H9 (cell line): Measurements from ENCODE around the gene MARS2. TPM values are rescaled to one million over a fixed set of nuclear protein-coding genes. Genes with fewer than 3 reads are reported as not detected.

ENCODE experiments used
- DNase-seq: peaks from one replicate; pipeline ENCODE4 v3.0.0-alpha.2; 2017
- H2AFZ ChIP-seq: one replicate; pipeline ENCODE4 v1.6.1; 2013; ENCODE audit warnings: mild to moderate bottlenecking, low read length, control low read depth, moderate library complexity
- H2AK5ac ChIP-seq: 2 replicates; pipeline ENCODE4 v1.6.1; 2013; ENCODE audit warnings: low read length, control low read depth, mixed read lengths; ENCODE audit not compliant: insufficient read length
- H2BK120ac ChIP-seq: one replicate; pipeline ENCODE4 v1.6.1; 2013; ENCODE audit warnings: low read depth, mild to moderate bottlenecking, low read length, control low read depth, inconsistent platforms; ENCODE audit not compliant: poor library complexity, severe bottlenecking
- H2BK12ac ChIP-seq: 2 replicates; pipeline ENCODE4 v1.6.1; 2013; ENCODE audit warnings: low read length, control low read depth, mixed read lengths, low read depth; ENCODE audit not compliant: insufficient read length
- H2BK15ac ChIP-seq: 2 replicates; pipeline ENCODE4 v1.6.1; 2013; ENCODE audit warnings: low read depth, low read length, control low read depth
- H2BK20ac ChIP-seq: one replicate; pipeline ENCODE4 v1.6.1; 2013; ENCODE audit warnings: low read depth, mild to moderate bottlenecking, low read length, control low read depth, inconsistent platforms; ENCODE audit not compliant: poor library complexity, severe bottlenecking
- H2BK5ac ChIP-seq: 2 replicates; pipeline ENCODE4 v1.6.1; 2013; ENCODE audit warnings: low read length, control low read depth, mixed read lengths; ENCODE audit not compliant: insufficient read length
- H3K14ac ChIP-seq: 2 replicates; pipeline ENCODE4 v1.6.1; 2013; ENCODE audit warnings: low read length, control low read depth; ENCODE audit not compliant: insufficient read depth
- H3K18ac ChIP-seq: 2 replicates; pipeline ENCODE4 v1.6.1; 2013; ENCODE audit warnings: low read depth, mild to moderate bottlenecking, mixed read lengths, low read length, control low read depth; ENCODE audit not compliant: insufficient read length
- H3K23ac ChIP-seq: 2 replicates; pipeline ENCODE4 v1.6.1; 2013; ENCODE audit warnings: low read length, control low read depth, mixed read lengths, low read depth; ENCODE audit not compliant: insufficient read length
- H3K23me2 ChIP-seq: 2 replicates; pipeline ENCODE4 v1.6.1; 2013; ENCODE audit warnings: low read depth, mild to moderate bottlenecking, mixed read lengths, low read length, control low read depth; ENCODE audit not compliant: insufficient read length, poor library complexity, severe bottlenecking
- H3K27ac ChIP-seq: 2 replicates; pipeline ENCODE4 v1.5.1; 2013; ENCODE audit warnings: low read length, control low read depth, mixed read lengths, low read depth; ENCODE audit not compliant: insufficient read length
- H3K27me3 ChIP-seq: 2 replicates; pipeline ENCODE4 v1.6.1; 2013; ENCODE audit warnings: low read length, control low read depth, inconsistent platforms; ENCODE audit not compliant: insufficient read depth
- H3K4ac ChIP-seq: 2 replicates; pipeline ENCODE4 v1.6.1; 2013; ENCODE audit warnings: low read depth, mild to moderate bottlenecking, control low read depth, inconsistent platforms, low read length, moderate library complexity
- H3K4me1 ChIP-seq: 2 replicates; pipeline ENCODE4 v1.6.1; 2013; ENCODE audit warnings: low read length, control low read depth, inconsistent platforms; ENCODE audit not compliant: insufficient read depth
- H3K4me2 ChIP-seq: 2 replicates; pipeline ENCODE4 v1.6.1; 2013; ENCODE audit warnings: low read length, control low read depth, mixed read lengths; ENCODE audit not compliant: insufficient read length, insufficient read depth
- H3K56ac ChIP-seq: 2 replicates; pipeline ENCODE4 v1.6.1; 2013; ENCODE audit warnings: low read depth, mild to moderate bottlenecking, mixed read lengths, low read length, control low read depth; ENCODE audit not compliant: insufficient read length
- H3K79me1 ChIP-seq: 2 replicates; pipeline ENCODE4 v1.6.1; 2013; ENCODE audit warnings: low read depth, mild to moderate bottlenecking, moderate library complexity, low read length, control low read depth, inconsistent platforms; ENCODE audit not compliant: insufficient read depth, poor library complexity, severe bottlenecking
- H3K79me2 ChIP-seq: 2 replicates; pipeline ENCODE4 v1.6.1; 2013; ENCODE audit warnings: low read length, control low read depth, inconsistent platforms; ENCODE audit not compliant: insufficient read depth
- H3K9ac ChIP-seq: 2 replicates; pipeline ENCODE4 v1.6.1; 2013; ENCODE audit warnings: low read length, control low read depth, mixed read lengths; ENCODE audit not compliant: insufficient read length; ENCODE audit errors: extremely low read depth
- H3K9me3 ChIP-seq: one replicate; pipeline ENCODE4 v1.6.1; 2013; ENCODE audit warnings: low read depth, low read length, inconsistent platforms; ENCODE audit not compliant: control insufficient read depth
- H3T11ph ChIP-seq: one replicate; pipeline ENCODE4 v1.6.1; 2013; ENCODE audit warnings: mild to moderate bottlenecking, low read length, control low read depth, inconsistent platforms
- H4K20me1 ChIP-seq: one replicate; pipeline ENCODE4 v1.6.1; 2013; ENCODE audit not compliant: control insufficient read depth, insufficient read length, insufficient read depth
- H4K5ac ChIP-seq: 2 replicates; pipeline ENCODE4 v1.6.1; 2013; ENCODE audit warnings: low read depth, mild to moderate bottlenecking, mixed read lengths, low read length, control low read depth; ENCODE audit not compliant: insufficient read length
- H4K8ac ChIP-seq: replicated peaks from 2 replicates; pipeline ENCODE4 v1.6.1; 2013; ENCODE audit warnings: low read length, control low read depth, mixed read lengths, low read depth; ENCODE audit not compliant: insufficient read length
- H4K91ac ChIP-seq: 2 replicates; pipeline ENCODE4 v1.6.1; 2013; ENCODE audit warnings: low read depth, mild to moderate bottlenecking, moderate library complexity, mixed read lengths, low read length, control low read depth; ENCODE audit not compliant: insufficient read length
- H3K27ac Mint-ChIP-seq, 3 experiments: 2 replicates in 2 of 3; 3 replicates in 1 of 3; pipeline ENCODE4 v1.8.0; 2020 to 2021; ENCODE audit warnings: mixed read lengths in 3 of 3, mild to moderate bottlenecking in 1 of 3, moderate library complexity in 1 of 3
- H3K27me3 Mint-ChIP-seq: 2 replicates; pipeline ENCODE4 v1.8.0; 2021; ENCODE audit warnings: low read depth, mild to moderate bottlenecking, moderate library complexity, mixed read lengths
- H3K36me3 Mint-ChIP-seq, 3 experiments: 2 replicates in 2 of 3; 3 replicates in 1 of 3; pipeline ENCODE4 v1.8.0; 2020 to 2021; ENCODE audit warnings: low read depth in 3 of 3, mixed read lengths in 3 of 3; ENCODE audit not compliant: insufficient read depth in 1 of 3
- H3K4me1 Mint-ChIP-seq, 2 experiments: 2 replicates each; pipeline ENCODE4 v1.8.0; 2020; ENCODE audit warnings: mixed read lengths in 2 of 2
- H3K4me3 Mint-ChIP-seq, 2 experiments: 2 replicates in 1 of 2; 3 replicates in 1 of 2; pipeline ENCODE4 v1.8.0; 2020 to 2021; ENCODE audit warnings: mild to moderate bottlenecking in 2 of 2, mixed read lengths in 2 of 2, moderate library complexity in 1 of 2
- H3K9me3 Mint-ChIP-seq, 2 experiments: 2 replicates in 1 of 2; 3 replicates in 1 of 2; pipeline ENCODE4 v1.8.0; 2020; ENCODE audit warnings: mild to moderate bottlenecking in 2 of 2, mixed read lengths in 2 of 2, moderate library complexity in 1 of 2
- CTCF ChIP-seq: fragments of 200-600 bp; sonication (generic); conservative IDR thresholded peaks from 3 replicates; pipeline ENCODE4 v1.8.0; 2021; ENCODE audit warnings: antibody characterized with exemption, mild to moderate bottlenecking
- WGBS: extraction: QIAGEN DNeasy Blood & Tissue Kit; methylation state at CpG from one replicate; pipeline ENCODE4 v1.1.7; 2013; ENCODE audit warnings: missing lambda C conversion rate, low lambda C conversion rate, mixed read lengths; ENCODE audit not compliant: insufficient read length; ENCODE audit errors: extremely low coverage; 5-methylcytosine and 5-hydroxymethylcytosine counted together
- total RNA-seq: library from RNA; stranded (reverse); gene quantifications from 2 replicates; pipeline ENCODE4 v1.2.1, GENCODE V29; 2021

MARS2 gene
- total RNA-seq, 1 experiment from 2014 or later: 21.0 TPM

- WGBS: no CpG with 5 or more reads among the region's 5 CpGs
- Histone ChIP-seq H2BK15ac (no peak overlapping the region), H4K5ac (no peak overlapping the region), H4K8ac (no peak overlapping the region), H2AK5ac (no peak overlapping the region), H3K23me2 (peaks cover 16% of the 10 kb centered on the region), H3K14ac (no peak overlapping the region), H3K4ac (no peak overlapping the region), H4K20me1 (peaks cover 4% of the 10 kb centered on the region), H4K91ac (no peak overlapping the region), H2BK12ac (no peak overlapping the region), H2BK20ac (no peak overlapping the region), H3K79me1 (no peaks in the 10 kb centered on the region), H3K9me3 (no peaks in the 10 kb centered on the region), H3K4me2 (peak overlapping the region; percentile 62), H2AFZ (no peak overlapping the region), H3K23ac (no peak overlapping the region), H3K18ac (no peak overlapping the region), H2BK120ac (no peak overlapping the region), H3K56ac (no peak overlapping the region), H3K4me1 (no peaks in the 10 kb centered on the region; the same call in 1 of the 2 replicates), H3T11ph (no peak overlapping the region), H3K27ac (no peak overlapping the region), H3K79me2 (peaks cover 29% of the 10 kb centered on the region; the same call in 1 of the 2 replicates), H3K9ac (peak overlapping the region; percentile 56), H2BK5ac (no peak overlapping the region), H3K27me3 (no peaks in the 10 kb centered on the region)
- no peak for TF ChIP-seq CTCF
- H3K4me3 Mint-ChIP-seq: peak overlapping the region; percentile 87 to 89
- H3K27me3 Mint-ChIP-seq: no peaks in the 10 kb centered on the region
- H3K27ac Mint-ChIP-seq: no peak overlapping the region
- peaks cover 30 to 40% of the 10 kb centered on the region in 2 experiments for H3K4me1 Mint-ChIP-seq
- DNase-seq: no peak
- H3K36me3 Mint-ChIP-seq: peaks cover 0 to 20% (median 14%) of the 10 kb centered on the region in 3 experiments; a peak in 5 of 7 replicates
- no peaks in the 10 kb centered on the region for H3K9me3 Mint-ChIP-seq
Measured at GRCh38 chr2:197706839-197707207, 1.7 kb downstream of the MARS2 start.
